Sigmoid colon (tissue), 7 donors: ENCODE measurements around the gene F10. TPM values are rescaled to one million over a fixed set of nuclear protein-coding genes. Genes with fewer than 3 reads are reported as not detected.

Experiments
- DNase-seq: peaks from one replicate; pipeline ENCODE4 v3.0.0-alpha.2; 2019
- H3K27ac ChIP-seq, 4 donors: fragments of 200-600 bp; sonication (generic); one replicate each; pipeline ENCODE4 v1.5.1; 2016 to 2019; ENCODE audit warnings: mild to moderate bottlenecking in 1 of 4
- H3K27me3 ChIP-seq, 3 donors: fragments of 200-600 bp; sonication (generic); one replicate each; pipeline ENCODE4 v1.5.1; 2019; ENCODE audit warnings: mild to moderate bottlenecking in 1 of 3
- H3K36me3 ChIP-seq, 4 donors: fragments of 200-600 bp; sonication (generic); one replicate each; pipeline ENCODE4 v1.5.1; 2016 to 2019
- H3K4me1 ChIP-seq, 4 donors: fragments of 200-600 bp; sonication (generic); one replicate each; pipeline ENCODE4 v1.5.1; 2017 to 2019
- H3K4me3 ChIP-seq, 4 donors: fragments of 200-600 bp; sonication (generic); one replicate each; pipeline ENCODE4 v1.5.1; 2017 to 2019; ENCODE audit warnings: mild to moderate bottlenecking in 2 of 4, moderate library complexity in 1 of 4
- H3K9me3 ChIP-seq, 4 donors: fragments of 200-600 bp in 3 of 4; sonication (generic) in 3 of 4; one replicate each; pipeline versions ENCODE4 v1.5.1 to v1.6.1; 2013 to 2019
- EP300 ChIP-seq, 4 donors: sonication (generic); formaldehyde crosslinking; IDR thresholded peaks; one replicate each; pipeline ENCODE4 v1.6.1; 2017; ENCODE audit warnings: antibody characterized with exemption in 4 of 4
- POLR2A ChIP-seq, 2 donors: fragments of 450-650 bp; IDR thresholded peaks; one replicate each; pipeline ENCODE4 v1.6.1; 2016; ENCODE audit warnings: antibody characterized with exemption in 2 of 2, mild to moderate bottlenecking in 2 of 2, moderate library complexity in 2 of 2
- POLR2AphosphoS5 ChIP-seq, 4 donors: sonication (generic); formaldehyde crosslinking; IDR thresholded peaks; one replicate each; pipeline ENCODE4 v1.6.1; 2017; ENCODE audit warnings: antibody characterized with exemption in 4 of 4
- WGBS, 2 donors: extraction: QIAGEN DNeasy Blood & Tissue Kit; methylation state at CpG; one replicate each; pipeline ENCODE4 v1.1.7; 2013; 5-methylcytosine and 5-hydroxymethylcytosine counted together
- intact Hi-C: fragments of 100-400 bp; cut with DNase I; formaldehyde crosslinking; loops from one replicate; pipeline ENCODE4 v1.15.1; 2023
- polyA plus RNA-seq, 3 donors: library from polyadenylated mRNA; stranded (reverse); fragments of 200-250 nt; gene quantifications; one replicate each; pipeline ENCODE4 v1.2.3, GENCODE V29; 2013
- total RNA-seq, 4 donors: library from RNA; depleted of rRNA; stranded (reverse); fragments of >200 nt; gene quantifications; one replicate each; pipeline ENCODE4 v1.1.0, GENCODE V29; 2016
- TF ChIP-seq, protein P1 (sequence below), 4 experiments: fragments of 450-650 bp in 3 of 4; fragments of 200-600 bp in 1 of 4; IDR thresholded peaks; one replicate each; pipeline ENCODE4 v1.5.1; 2016 to 2019; ENCODE audit warnings: antibody characterized with exemption in 4 of 4, mild to moderate bottlenecking in 3 of 4, moderate library complexity in 2 of 4
- donor health status: healthy with polysubstance abuse.
- donor health status: Bipolar disorder and iron deficiency.
- donor health status: healthy.

The F10 gene
- total and polyA plus RNA-seq, 7 donors: 2.4 to 10.0 (median 4.9) TPM; not detected in 1

DNA sequence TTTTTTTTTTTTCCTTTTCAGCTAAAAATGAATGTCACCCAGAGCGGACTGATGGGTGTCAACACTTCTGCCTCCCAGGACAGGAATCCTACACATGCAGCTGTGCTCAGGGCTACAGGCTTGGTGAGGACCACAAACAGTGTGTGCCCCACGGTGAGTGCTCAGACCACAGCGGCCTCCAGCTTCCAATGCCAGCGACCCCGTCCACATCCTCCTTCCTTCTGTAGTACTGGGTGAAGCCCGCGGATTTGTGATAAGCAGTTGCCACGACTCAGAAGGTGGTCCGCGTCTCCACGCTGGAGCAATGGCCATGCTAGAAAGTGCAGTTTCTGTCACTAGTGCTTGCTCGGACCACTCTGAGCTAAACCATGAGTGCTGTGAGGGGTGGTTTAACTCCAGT is 41.9 kb downstream of the F10 start:
- DNase-seq: no peak
- Histone ChIP-seq H3K4me3 (no peak overlapping the region), H3K36me3 (peaks cover 0 to 2% (median 0%) of the 10 kb centered on the region in 4 donors), H3K4me1 (peaks cover 0 to 2% (median 0%) of the 10 kb centered on the region in 4 donors), H3K27ac (no peak overlapping the region), H3K9me3 (no peaks in the 10 kb centered on the region), H3K27me3 (peaks cover 5 to 27% (median 8%) of the 10 kb centered on the region in 3 donors)
- WGBS, 2 donors: 70 to 87% methylated on average over 12 of the region's 12 CpGs
- TF ChIP-seq EP300 (IDR thresholded peaks at IDR 0.05) (no peak), POLR2A (IDR thresholded peaks at IDR 0.05) (no peak), POLR2AphosphoS5 (IDR thresholded peaks at IDR 0.05) (no peak)
- TF ChIP-seq, protein P1, sequence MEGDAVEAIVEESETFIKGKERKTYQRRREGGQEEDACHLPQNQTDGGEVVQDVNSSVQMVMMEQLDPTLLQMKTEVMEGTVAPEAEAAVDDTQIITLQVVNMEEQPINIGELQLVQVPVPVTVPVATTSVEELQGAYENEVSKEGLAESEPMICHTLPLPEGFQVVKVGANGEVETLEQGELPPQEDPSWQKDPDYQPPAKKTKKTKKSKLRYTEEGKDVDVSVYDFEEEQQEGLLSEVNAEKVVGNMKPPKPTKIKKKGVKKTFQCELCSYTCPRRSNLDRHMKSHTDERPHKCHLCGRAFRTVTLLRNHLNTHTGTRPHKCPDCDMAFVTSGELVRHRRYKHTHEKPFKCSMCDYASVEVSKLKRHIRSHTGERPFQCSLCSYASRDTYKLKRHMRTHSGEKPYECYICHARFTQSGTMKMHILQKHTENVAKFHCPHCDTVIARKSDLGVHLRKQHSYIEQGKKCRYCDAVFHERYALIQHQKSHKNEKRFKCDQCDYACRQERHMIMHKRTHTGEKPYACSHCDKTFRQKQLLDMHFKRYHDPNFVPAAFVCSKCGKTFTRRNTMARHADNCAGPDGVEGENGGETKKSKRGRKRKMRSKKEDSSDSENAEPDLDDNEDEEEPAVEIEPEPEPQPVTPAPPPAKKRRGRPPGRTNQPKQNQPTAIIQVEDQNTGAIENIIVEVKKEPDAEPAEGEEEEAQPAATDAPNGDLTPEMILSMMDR (IDR thresholded peaks at IDR 0.05): no peak
- intact Hi-C loops: no loop called here

GRCh38 chr13:113166266-113166665 is 43.7 kb downstream of the F10 start:
- no peak for DNase-seq
- Histone ChIP-seq H3K4me1 (no peaks in the 10 kb centered on the region), H3K4me3 (no peak overlapping the region), H3K27me3 (peaks cover 4 to 16% (median 5%) of the 10 kb centered on the region in 3 donors), H3K36me3 (peaks cover 0 to 10% (median 0%) of the 10 kb centered on the region in 4 donors), H3K27ac (no peak overlapping the region), H3K9me3 (no peaks in the 10 kb centered on the region)
- 72 to 86% methylated on average over 10 of the region's 10 CpGs for WGBS, 2 donors
- TF ChIP-seq EP300 (IDR thresholded peaks at IDR 0.05): no peak
- no peak for TF ChIP-seq POLR2A (IDR thresholded peaks at IDR 0.05)
- TF ChIP-seq, protein P1 (IDR thresholded peaks at IDR 0.05): no peak
- no peak for TF ChIP-seq POLR2AphosphoS5 (IDR thresholded peaks at IDR 0.05)
- intact Hi-C loops: no loop called here

GRCh38 chr13:113166681-113167080 is 44.1 kb downstream of the F10 start:
- WGBS, 2 donors: 28 to 75% methylated on average over 5 of the region's 5 CpGs
- no peaks in the 10 kb centered on the region for H3K9me3 ChIP-seq
- no peak for DNase-seq
- H3K36me3 ChIP-seq: peaks cover 0 to 15% (median 0%) of the 10 kb centered on the region in 4 donors
- H3K4me1 ChIP-seq: no peaks in the 10 kb centered on the region
- no peak overlapping the region for H3K27ac ChIP-seq
- no peak overlapping the region for H3K4me3 ChIP-seq
- intact Hi-C loops: no loop called here
- TF ChIP-seq, protein P1 (IDR thresholded peaks at IDR 0.05): no peak
- TF ChIP-seq POLR2AphosphoS5 (IDR thresholded peaks at IDR 0.05) (no peak), POLR2A (IDR thresholded peaks at IDR 0.05) (no peak), EP300 (IDR thresholded peaks at IDR 0.05) (no peak)
- peaks cover 0 to 12% (median 5%) of the 10 kb centered on the region in 3 donors for H3K27me3 ChIP-seq

- no peaks in the 10 kb centered on the region for H3K9me3 ChIP-seq
- no peaks in the 10 kb centered on the region for H3K4me1 ChIP-seq
- no peak for DNase-seq
- TF ChIP-seq, protein P1 (IDR thresholded peaks at IDR 0.05): no peak
- TF ChIP-seq EP300 (IDR thresholded peaks at IDR 0.05) (no peak), POLR2A (IDR thresholded peaks at IDR 0.05) (no peak), POLR2AphosphoS5 (IDR thresholded peaks at IDR 0.05) (no peak)
- WGBS, 2 donors: 42 to 80% methylated on average over 10 of the region's 10 CpGs
- H3K4me3 ChIP-seq: no peak overlapping the region
- intact Hi-C loops: no loop called here
- no peak overlapping the region for H3K27ac ChIP-seq
- peaks cover 0 to 12% (median 5%) of the 10 kb centered on the region in 3 donors for H3K27me3 ChIP-seq
- peaks cover 0 to 19% (median 0%) of the 10 kb centered on the region in 4 donors for H3K36me3 ChIP-seq
Measured at GRCh38 chr13:113167155-113167554, 44.6 kb downstream of the F10 start.

- no peak for TF ChIP-seq POLR2AphosphoS5 (IDR thresholded peaks at IDR 0.05)
- TF ChIP-seq POLR2A (IDR thresholded peaks at IDR 0.05): no peak
- TF ChIP-seq, protein P1 (IDR thresholded peaks at IDR 0.05): no peak
- TF ChIP-seq EP300 (IDR thresholded peaks at IDR 0.05): no peak
- intact Hi-C loops: no loop called here
- no peaks in the 10 kb centered on the region for H3K4me1 ChIP-seq
- no peak for DNase-seq
- no peak overlapping the region for H3K27ac ChIP-seq
- no peak overlapping the region for H3K4me3 ChIP-seq
- H3K36me3 ChIP-seq: peaks cover 0 to 24% (median under 1%) of the 10 kb centered on the region in 4 donors
- H3K27me3 ChIP-seq: peaks cover 0 to 12% (median 5%) of the 10 kb centered on the region in 3 donors
- no peaks in the 10 kb centered on the region for H3K9me3 ChIP-seq
- WGBS, 2 donors: 97% methylated on average over 3 of the region's 3 CpGs
Measured at GRCh38 chr13:113167575-113167974, 45.0 kb downstream of the F10 start.
